GM12878 (cell line): ENCODE data around the gene GARNL3.

Experiments
- BACH1 ChIP-seq: fragments of 450-650 bp; IDR thresholded peaks from 2 replicates; pipeline ENCODE4 v1.6.1; 2017; ENCODE audit warnings: mild to moderate bottlenecking, borderline replicate concordance
- CTCF ChIP-seq, 3 experiments: IDR thresholded peaks in 2 of 3; conservative IDR thresholded peaks in 1 of 3; 2 replicates each; pipeline ENCODE4 v1.5.1; 2011; ENCODE audit warnings: low read depth in 3 of 3, low read length in 3 of 3, mild to moderate bottlenecking in 3 of 3, control low read depth in 2 of 3, moderate library complexity in 2 of 3, inconsistent platforms in 1 of 3, mixed read lengths in 1 of 3; ENCODE audit not compliant: control insufficient read depth in 2 of 3, insufficient read depth in 1 of 3; ENCODE audit errors: extremely low read depth in 1 of 3
- EGR1 ChIP-seq, 2 experiments: IDR thresholded peaks; 1 replicate in 1 of 2; 2 replicates in 1 of 2; pipeline ENCODE4 v1.6.1; 2011 to 2012; ENCODE audit warnings: low read depth in 2 of 2, low read length in 2 of 2, borderline replicate concordance in 1 of 2, mild to moderate bottlenecking in 1 of 2, moderate library complexity in 1 of 2
- ELK1 ChIP-seq: IDR thresholded peaks from 2 replicates; pipeline ENCODE4 v1.6.1; 2012; ENCODE audit warnings: low read depth, low read length, improper control_type of control experiment
- EZH2 ChIP-seq: IDR thresholded peaks from 2 replicates; pipeline ENCODE4 v1.6.1; 2012; ENCODE audit warnings: low read depth, mild to moderate bottlenecking, control low read depth, inconsistent platforms, low read length, borderline replicate concordance; ENCODE audit not compliant: control insufficient read depth
- MAX ChIP-seq: IDR thresholded peaks from 2 replicates; pipeline ENCODE4 v1.6.1; 2012; ENCODE audit warnings: low read depth, low read length, improper control_type of control experiment
- MTA3 ChIP-seq: IDR thresholded peaks from 2 replicates; pipeline ENCODE4 v1.6.1; 2012; ENCODE audit warnings: low read length, inconsistent platforms, borderline replicate concordance
- POLR2A ChIP-seq: IDR thresholded peaks from 2 replicates; pipeline ENCODE4 v1.6.1; 2011; ENCODE audit warnings: low read depth, mild to moderate bottlenecking, low read length
- RAD21 ChIP-seq: IDR thresholded peaks from 2 replicates; pipeline ENCODE4 v1.6.1; 2011; ENCODE audit warnings: mild to moderate bottlenecking, low read depth, low read length, moderate library complexity; ENCODE audit not compliant: insufficient read depth
- REST ChIP-seq: IDR thresholded peaks from 2 replicates; pipeline ENCODE4 v1.6.1; 2012; ENCODE audit warnings: mild to moderate bottlenecking, low read depth, low read length
- STAT1 ChIP-seq: fragments of 450-650 bp; conservative IDR thresholded peaks from 2 replicates; pipeline ENCODE4 v1.6.1; 2014; ENCODE audit warnings: antibody characterized with exemption, mild to moderate bottlenecking
- TAF1 ChIP-seq: IDR thresholded peaks from 2 replicates; pipeline ENCODE4 v1.6.1; 2011; ENCODE audit warnings: mild to moderate bottlenecking, low read depth, low read length, borderline replicate concordance

DNA sequence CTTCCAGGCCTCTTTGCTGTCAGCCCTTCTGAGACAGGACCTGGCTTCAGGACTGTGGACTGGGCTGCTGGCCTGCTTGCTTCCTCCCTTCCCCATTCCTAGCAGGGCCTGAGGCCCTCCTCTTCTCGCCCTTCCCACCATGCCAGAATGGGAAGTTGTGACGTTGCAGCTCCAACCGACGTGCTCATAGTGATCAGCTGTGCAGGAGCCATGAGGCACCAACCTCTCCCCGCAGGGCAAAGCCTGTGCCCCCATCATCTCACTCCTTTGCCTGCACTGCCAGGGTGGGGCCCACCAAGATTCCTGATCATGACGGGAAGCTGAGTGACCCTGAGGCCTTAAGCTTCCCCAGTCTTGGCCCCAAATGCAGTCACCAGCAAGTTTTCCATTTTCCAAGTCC is 45.1 kb upstream of the GARNL3 start:
- TF ChIP-seq REST = no peak
- TF ChIP-seq CTCF (IDR thresholded peaks at IDR 0.05 in 2 of 3, conservative IDR thresholded peaks at IDR 0.05 in 1 of 3; ENCODE audit: control insufficient read depth in 2 of 3, extremely low read depth in 1 of 3, insufficient read depth in 1 of 3, low read depth in 3 of 3, low read length in 3 of 3) = no peak
- no peak for TF ChIP-seq TAF1
- no peak for TF ChIP-seq ELK1
- TF ChIP-seq EZH2 = no peak
- TF ChIP-seq BACH1 = no peak
- no peak for TF ChIP-seq MTA3
- TF ChIP-seq MAX = no peak
- TF ChIP-seq POLR2A = no peak
- no peak for TF ChIP-seq RAD21
- TF ChIP-seq EGR1 (IDR thresholded peaks at IDR 0.05; ENCODE audit: borderline replicate concordance in 1 of 2, low read depth in 2 of 2, low read length in 2 of 2) = no peak
- no peak for TF ChIP-seq STAT1
